ENCODE data around the gene ERO1B.

ERO1B gene

DNA sequence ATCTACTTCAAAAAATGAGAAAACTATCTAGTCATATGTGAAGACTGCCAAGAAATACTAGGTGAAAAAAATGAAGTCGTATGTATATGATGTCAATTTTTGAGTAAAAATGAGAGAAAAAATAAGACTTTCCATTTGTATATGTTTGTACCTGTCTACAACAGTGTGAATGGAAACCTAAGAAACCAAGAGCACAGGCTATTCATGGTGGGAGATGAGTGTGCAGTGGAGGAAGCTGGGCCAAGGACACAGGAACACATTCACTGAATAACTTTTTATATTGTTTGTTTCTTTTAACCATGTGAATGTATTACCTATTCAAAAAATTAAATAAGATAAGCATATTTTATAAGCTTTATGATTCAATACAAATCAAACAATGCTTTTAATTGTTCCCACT, 67.0 kb downstream of the ERO1B start:
- TF ChIP-seq FOXP2 (optimal IDR thresholded peaks at IDR 0.05; ENCODE audit: borderline replicate concordance, extremely low read depth, extremely low read length, insufficient read depth): no peak
- no peak for TF ChIP-seq SIN3A (IDR thresholded peaks at IDR 0.05; ENCODE audit: borderline replicate concordance, insufficient read depth, low read length)
- TF ChIP-seq POLR2AphosphoS5 (IDR thresholded peaks at IDR 0.05; ENCODE audit: low read depth, low read length): no peak
- TF ChIP-seq, protein P1, sequence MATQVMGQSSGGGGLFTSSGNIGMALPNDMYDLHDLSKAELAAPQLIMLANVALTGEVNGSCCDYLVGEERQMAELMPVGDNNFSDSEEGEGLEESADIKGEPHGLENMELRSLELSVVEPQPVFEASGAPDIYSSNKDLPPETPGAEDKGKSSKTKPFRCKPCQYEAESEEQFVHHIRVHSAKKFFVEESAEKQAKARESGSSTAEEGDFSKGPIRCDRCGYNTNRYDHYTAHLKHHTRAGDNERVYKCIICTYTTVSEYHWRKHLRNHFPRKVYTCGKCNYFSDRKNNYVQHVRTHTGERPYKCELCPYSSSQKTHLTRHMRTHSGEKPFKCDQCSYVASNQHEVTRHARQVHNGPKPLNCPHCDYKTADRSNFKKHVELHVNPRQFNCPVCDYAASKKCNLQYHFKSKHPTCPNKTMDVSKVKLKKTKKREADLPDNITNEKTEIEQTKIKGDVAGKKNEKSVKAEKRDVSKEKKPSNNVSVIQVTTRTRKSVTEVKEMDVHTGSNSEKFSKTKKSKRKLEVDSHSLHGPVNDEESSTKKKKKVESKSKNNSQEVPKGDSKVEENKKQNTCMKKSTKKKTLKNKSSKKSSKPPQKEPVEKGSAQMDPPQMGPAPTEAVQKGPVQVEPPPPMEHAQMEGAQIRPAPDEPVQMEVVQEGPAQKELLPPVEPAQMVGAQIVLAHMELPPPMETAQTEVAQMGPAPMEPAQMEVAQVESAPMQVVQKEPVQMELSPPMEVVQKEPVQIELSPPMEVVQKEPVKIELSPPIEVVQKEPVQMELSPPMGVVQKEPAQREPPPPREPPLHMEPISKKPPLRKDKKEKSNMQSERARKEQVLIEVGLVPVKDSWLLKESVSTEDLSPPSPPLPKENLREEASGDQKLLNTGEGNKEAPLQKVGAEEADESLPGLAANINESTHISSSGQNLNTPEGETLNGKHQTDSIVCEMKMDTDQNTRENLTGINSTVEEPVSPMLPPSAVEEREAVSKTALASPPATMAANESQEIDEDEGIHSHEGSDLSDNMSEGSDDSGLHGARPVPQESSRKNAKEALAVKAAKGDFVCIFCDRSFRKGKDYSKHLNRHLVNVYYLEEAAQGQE (IDR thresholded peaks at IDR 0.05; ENCODE audit: insufficient read depth in 1 of 2, low read depth in 2 of 2, low read length in 2 of 2): no peak
- TF ChIP-seq TAF1 (IDR thresholded peaks at IDR 0.05; ENCODE audit: borderline replicate concordance, insufficient read depth, low read length): no peak

- TF ChIP-seq SIN3A (IDR thresholded peaks at IDR 0.05; ENCODE audit: borderline replicate concordance, insufficient read depth, low read length) (no peak), FOXP2 (optimal IDR thresholded peaks at IDR 0.05; ENCODE audit: borderline replicate concordance, extremely low read depth, extremely low read length, insufficient read depth) (no peak), POLR2AphosphoS5 (IDR thresholded peaks at IDR 0.05; ENCODE audit: low read depth, low read length) (no peak), TAF1 (IDR thresholded peaks at IDR 0.05; ENCODE audit: borderline replicate concordance, insufficient read depth, low read length) (no peak)
- TF ChIP-seq, protein P1 (IDR thresholded peaks at IDR 0.05; ENCODE audit: insufficient read depth in 1 of 2, low read depth in 2 of 2, low read length in 2 of 2): no peak
Observed at GRCh38 chr1:236213534-236213933, 68.2 kb downstream of the ERO1B start.

DNA sequence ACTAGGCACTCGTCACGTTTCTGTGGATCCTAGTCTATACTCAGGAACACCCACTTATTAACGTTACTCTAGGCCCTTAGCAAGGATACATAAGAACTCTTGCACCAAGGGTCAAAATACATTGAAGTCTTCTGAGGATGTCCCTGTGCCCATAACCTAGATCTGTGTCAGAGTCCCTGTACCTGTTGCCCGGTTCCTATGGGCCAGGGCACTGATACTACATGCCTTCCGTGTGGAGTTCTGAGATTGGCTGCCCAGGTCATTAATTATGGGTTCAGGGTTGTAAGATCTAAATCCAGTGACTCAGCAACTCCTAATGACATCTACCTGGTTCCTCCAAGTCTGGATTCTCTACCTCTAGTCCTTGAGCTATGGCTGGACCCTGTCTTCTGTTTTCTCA, 69.9 kb downstream of the ERO1B start:
- no peak for TF ChIP-seq POLR2AphosphoS5 (IDR thresholded peaks at IDR 0.05; ENCODE audit: low read depth, low read length)
- no peak for TF ChIP-seq FOXP2 (optimal IDR thresholded peaks at IDR 0.05; ENCODE audit: borderline replicate concordance, extremely low read depth, extremely low read length, insufficient read depth)
- TF ChIP-seq, protein P1 (IDR thresholded peaks at IDR 0.05; ENCODE audit: insufficient read depth in 1 of 2, low read depth in 2 of 2, low read length in 2 of 2): no peak
- no peak for TF ChIP-seq TAF1 (IDR thresholded peaks at IDR 0.05; ENCODE audit: borderline replicate concordance, insufficient read depth, low read length)
- no peak for TF ChIP-seq SIN3A (IDR thresholded peaks at IDR 0.05; ENCODE audit: borderline replicate concordance, insufficient read depth, low read length)

DNA sequence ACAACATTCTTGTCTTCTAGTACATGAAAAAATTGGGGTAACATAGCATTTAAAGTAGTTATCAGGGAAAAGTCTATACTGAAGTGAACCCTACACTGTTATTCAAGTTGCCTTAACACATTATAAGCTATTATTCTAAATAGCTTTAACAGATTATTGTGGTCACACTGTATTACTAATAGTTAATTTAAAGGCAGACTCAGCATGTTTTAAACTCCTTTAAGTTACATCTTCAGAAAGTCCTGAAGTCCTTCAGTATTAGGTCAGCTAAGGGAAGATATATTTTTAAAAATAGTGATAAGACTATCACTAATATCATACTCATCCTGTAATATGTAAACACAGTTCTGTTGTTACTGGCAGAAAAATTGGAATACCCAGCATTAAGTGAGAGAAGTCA, 72.0 kb downstream of the ERO1B start:
- TF ChIP-seq SIN3A (IDR thresholded peaks at IDR 0.05; ENCODE audit: borderline replicate concordance, insufficient read depth, low read length) (no peak), POLR2AphosphoS5 (IDR thresholded peaks at IDR 0.05; ENCODE audit: low read depth, low read length) (no peak), FOXP2 (optimal IDR thresholded peaks at IDR 0.05; ENCODE audit: borderline replicate concordance, extremely low read depth, extremely low read length, insufficient read depth) (no peak), TAF1 (IDR thresholded peaks at IDR 0.05; ENCODE audit: borderline replicate concordance, insufficient read depth, low read length) (no peak)
- TF ChIP-seq, protein P1 (IDR thresholded peaks at IDR 0.05; ENCODE audit: insufficient read depth in 1 of 2, low read depth in 2 of 2, low read length in 2 of 2): no peak

DNA sequence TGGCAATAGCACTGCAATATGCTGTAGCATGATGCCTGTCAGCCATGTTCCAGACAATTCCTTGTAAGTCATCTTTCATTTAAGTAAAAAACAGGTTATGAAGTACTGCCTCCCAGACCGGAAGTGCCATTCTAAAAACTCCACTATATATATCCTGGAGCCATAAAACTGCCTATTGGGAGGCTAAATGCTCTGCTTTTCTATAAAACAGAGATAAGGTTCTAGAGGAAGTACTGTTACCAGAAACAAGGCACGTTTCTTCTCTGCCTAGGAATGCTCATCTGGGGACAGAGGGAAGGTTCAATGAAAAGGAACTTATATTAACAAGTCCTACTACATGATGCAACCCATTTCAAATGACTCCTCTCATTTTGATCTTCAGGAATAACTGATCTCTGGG, 72.6 kb downstream of the ERO1B start:
- TF ChIP-seq, protein P1 (IDR thresholded peaks at IDR 0.05; ENCODE audit: insufficient read depth in 1 of 2, low read depth in 2 of 2, low read length in 2 of 2): no peak
- no peak for TF ChIP-seq TAF1 (IDR thresholded peaks at IDR 0.05; ENCODE audit: borderline replicate concordance, insufficient read depth, low read length)
- no peak for TF ChIP-seq FOXP2 (optimal IDR thresholded peaks at IDR 0.05; ENCODE audit: borderline replicate concordance, extremely low read depth, extremely low read length, insufficient read depth)

Data from PFSK-1 (cell line).